Ectodermal cell (in vitro differentiated cells): ENCODE data around the gene CNN2.

Experiments used
- H3K27ac ChIP-seq: 2 replicates; pipeline ENCODE4 v1.7.0; 2013; ENCODE audit warnings: mild to moderate bottlenecking, low read depth, low read length; ENCODE audit not compliant: insufficient read depth, poor library complexity, severe bottlenecking
- H3K27me3 ChIP-seq: 2 replicates; pipeline ENCODE4 v1.7.0; 2013; ENCODE audit warnings: mild to moderate bottlenecking, low read length; ENCODE audit not compliant: insufficient read depth, control insufficient read depth, poor library complexity, severe bottlenecking
- H3K36me3 ChIP-seq: one replicate; pipeline ENCODE4 v1.7.0; 2013; ENCODE audit warnings: low read length; ENCODE audit not compliant: control insufficient read depth, insufficient read depth
- H3K4me1 ChIP-seq: one replicate; pipeline ENCODE4 v1.7.0; 2013; ENCODE audit warnings: low read length; ENCODE audit not compliant: control insufficient read depth, insufficient read depth
- H3K4me3 ChIP-seq: 2 replicates; pipeline ENCODE4 v1.7.0; 2013; ENCODE audit warnings: low read depth, low read length, control low read depth; ENCODE audit not compliant: insufficient read depth
- H3K9me3 ChIP-seq: 2 replicates; pipeline ENCODE4 v1.7.0; 2013; ENCODE audit warnings: mild to moderate bottlenecking, low read length, moderate library complexity; ENCODE audit not compliant: control insufficient read depth
- WGBS, 2 experiments: methylation state at CpG; one replicate each; pipeline ENCODE4 v1.1.7; 2013; ENCODE audit warnings: missing lambda C conversion rate in 2 of 2; 5-methylcytosine and 5-hydroxymethylcytosine counted together

The CNN2 gene

DNA sequence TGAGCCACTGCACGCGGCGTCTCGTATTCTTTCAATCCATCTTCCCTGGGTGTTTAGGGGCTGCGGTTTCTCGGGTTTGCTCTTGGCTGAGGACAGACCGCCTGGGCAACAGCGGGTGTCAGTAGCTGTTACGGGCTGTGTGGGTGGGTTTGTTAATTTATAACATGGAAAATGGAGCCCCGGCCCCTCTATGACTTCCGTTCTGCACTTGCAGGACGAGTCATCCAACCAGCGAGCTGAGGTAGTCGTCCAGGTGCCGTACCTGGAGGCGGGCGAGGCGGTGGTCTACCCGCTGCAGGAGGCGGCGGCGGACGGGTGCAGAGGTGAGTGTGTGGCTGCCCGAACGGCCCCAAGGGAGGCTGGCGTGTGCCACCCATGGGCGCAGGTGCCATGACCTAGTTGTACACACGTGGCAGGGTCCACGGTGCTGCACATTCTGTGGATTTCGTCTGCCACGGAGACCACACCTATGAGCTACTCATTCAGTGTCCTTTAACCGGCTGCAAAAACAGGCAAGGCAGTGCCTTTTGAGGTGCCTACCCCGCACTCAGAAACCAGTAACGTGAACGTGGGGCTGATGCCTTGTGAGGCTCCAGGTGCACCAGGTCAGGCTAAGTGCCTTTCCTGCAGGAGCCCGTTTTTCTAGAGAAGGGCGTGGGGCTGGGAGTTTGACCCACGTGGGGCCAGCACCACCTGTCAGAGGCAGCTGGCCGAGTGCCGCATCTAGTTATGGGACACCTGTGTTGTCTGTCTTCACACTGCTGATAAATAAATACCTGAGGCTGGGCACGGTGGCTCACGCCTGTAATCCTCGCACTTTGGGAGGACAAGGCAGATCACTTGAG is 57.8 kb downstream of the CNN2 start:
- Histone ChIP-seq H3K27ac (no peak overlapping the region), H3K9me3 (no peaks in the 10 kb centered on the region), H3K4me3 (no peak overlapping the region), H3K4me1 (peaks cover 3% of the 10 kb centered on the region), H3K27me3 (no peaks in the 10 kb centered on the region), H3K36me3 (peaks cover 13% of the 10 kb centered on the region)
- 96 to 97% methylated on average over 43 of the region's 43 CpGs for WGBS, 2 experiments

DNA sequence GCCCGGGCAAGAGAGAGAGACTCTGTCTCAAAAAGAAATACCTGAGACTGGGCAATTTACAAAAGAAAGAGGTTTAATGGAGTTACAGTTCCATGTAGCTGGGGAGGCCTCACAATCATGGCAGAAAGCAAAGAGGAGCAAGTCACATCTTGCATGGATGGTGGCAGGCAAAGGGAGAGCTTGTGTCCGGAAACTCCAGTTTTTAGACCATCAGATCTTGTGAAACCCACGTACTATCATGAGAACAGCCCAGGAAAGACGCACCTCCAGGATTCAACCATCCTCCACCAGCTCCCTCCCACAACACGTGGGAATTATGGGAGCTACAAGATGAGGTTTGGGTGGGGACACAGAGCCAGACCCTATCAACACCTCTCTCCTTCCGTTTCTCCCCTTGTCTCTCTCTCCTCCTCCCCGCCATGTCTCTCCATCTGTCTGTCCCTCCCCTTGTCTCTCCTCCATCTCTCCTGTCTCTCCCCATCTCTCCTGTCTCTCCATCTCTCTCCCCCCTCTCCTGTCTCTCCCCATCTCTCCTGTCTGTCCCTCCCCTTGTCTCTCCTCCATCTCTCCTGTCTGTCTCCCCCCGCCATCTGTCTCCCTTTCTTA is 58.7 kb downstream of the CNN2 start:
- WGBS, 2 experiments = 83 to 84% methylated on average over 8 of the region's 8 CpGs
- no peaks in the 10 kb centered on the region for H3K27me3 ChIP-seq
- no peak overlapping the region for H3K27ac ChIP-seq
- H3K9me3 ChIP-seq = no peaks in the 10 kb centered on the region
- H3K36me3 ChIP-seq = peaks cover 14% of the 10 kb centered on the region
- H3K4me3 ChIP-seq = no peak overlapping the region
- H3K4me1 ChIP-seq = peaks cover 3% of the 10 kb centered on the region

- H3K4me1 ChIP-seq = peaks cover 3% of the 10 kb centered on the region
- peaks cover 9% of the 10 kb centered on the region for H3K36me3 ChIP-seq
- H3K4me3 ChIP-seq = no peak overlapping the region
- WGBS, 2 experiments = 90 to 91% methylated on average over 38 of the region's 38 CpGs
- H3K27me3 ChIP-seq = no peaks in the 10 kb centered on the region
- H3K27ac ChIP-seq = no peak overlapping the region
- H3K9me3 ChIP-seq = no peaks in the 10 kb centered on the region
These were observed 59.5 kb downstream of the CNN2 start for GRCh38 chr19:1085676-1086442.

GRCh38 chr19:1086613-1087012 is 60.2 kb downstream of the CNN2 start:
- H3K4me1 ChIP-seq = peaks cover 1% of the 10 kb centered on the region
- H3K27me3 ChIP-seq = no peaks in the 10 kb centered on the region
- H3K27ac ChIP-seq = no peak overlapping the region
- H3K36me3 ChIP-seq = peaks cover 12% of the 10 kb centered on the region
- H3K9me3 ChIP-seq = no peaks in the 10 kb centered on the region
- 88 to 90% methylated on average over 21 of the region's 21 CpGs for WGBS, 2 experiments
- H3K4me3 ChIP-seq = no peak overlapping the region

- no peak overlapping the region for H3K27ac ChIP-seq
- no peak overlapping the region for H3K4me3 ChIP-seq
- WGBS, 2 experiments = 89% methylated on average over 27 of the region's 27 CpGs
- H3K36me3 ChIP-seq = peaks cover 19% of the 10 kb centered on the region
- H3K27me3 ChIP-seq = no peaks in the 10 kb centered on the region
- no peaks in the 10 kb centered on the region for H3K9me3 ChIP-seq
- H3K4me1 ChIP-seq = no peaks in the 10 kb centered on the region
These were observed 61.5 kb downstream of the CNN2 start for GRCh38 chr19:1087813-1088415.

GRCh38 chr19:1088416-1089010 is 62.1 kb downstream of the CNN2 start:
- no peaks in the 10 kb centered on the region for H3K27me3 ChIP-seq
- no peak overlapping the region for H3K27ac ChIP-seq
- H3K4me1 ChIP-seq = no peaks in the 10 kb centered on the region
- 95 to 96% methylated on average over 27 of the region's 27 CpGs for WGBS, 2 experiments
- no peaks in the 10 kb centered on the region for H3K9me3 ChIP-seq
- H3K36me3 ChIP-seq = peaks cover 25% of the 10 kb centered on the region
- no peak overlapping the region for H3K4me3 ChIP-seq
